ENCODE measurements around the gene TAL1. TPM values are rescaled to one million over a fixed set of nuclear protein-coding genes. Genes with fewer than 3 reads are reported as not detected.

Gene TAL1
- total RNA-seq, 6 experiments from 2014 or later = 0.43 to 4.5 (median 1.8) TPM

- DNase-seq (no peak), ATAC-seq (no peak)
- Histone ChIP-seq H3K36me3 (no peaks in the 10 kb centered on the region), H3K27me3 (no peaks in the 10 kb centered on the region), H3K9me3 (no peaks in the 10 kb centered on the region), H3K27ac (no peak overlapping the region), H3K4me1 (peaks cover 0 to 3% (median 0%) of the 10 kb centered on the region in 4 donors), H3K4me3 (no peak overlapping the region)
- intact Hi-C loops (cut with DNase I) = no loop called here
- TF ChIP-seq POLR2A (IDR thresholded peaks at IDR 0.05) = no peak
- TF ChIP-seq CTCF (IDR thresholded peaks at IDR 0.05) = no peak
- WGBS (ENCODE audit: insufficient coverage, low coverage, low lambda C conversion rate, missing lambda C conversion rate) = 50% methylated on average over 6 of the region's 6 CpGs
Measured at GRCh38 chr1:47178020-47178419, 54.0 kb downstream of the TAL1 start.

GRCh38 chr1:47175227-47175934 lies 56.6 kb downstream of the TAL1 start:
- intact Hi-C loops (cut with DNase I) = no loop called here
- H3K4me3 ChIP-seq = no peak overlapping the region
- ATAC-seq = peak; percentile 78 to 86 (median 80)
- TF ChIP-seq POLR2A (IDR thresholded peaks at IDR 0.05) = no peak
- TF ChIP-seq CTCF (IDR thresholded peaks at IDR 0.05) = peak; percentile 94 to 97 (median 96)
- no peaks in the 10 kb centered on the region for H3K27me3 ChIP-seq
- no peaks in the 10 kb centered on the region for H3K9me3 ChIP-seq
- H3K27ac ChIP-seq = no peak overlapping the region
- peaks cover 0 to 3% (median 0%) of the 10 kb centered on the region in 4 donors for H3K4me1 ChIP-seq
- WGBS (ENCODE audit: insufficient coverage, low coverage, low lambda C conversion rate, missing lambda C conversion rate) = 10% methylated on average over 11 of the region's 11 CpGs
- H3K36me3 ChIP-seq = no peaks in the 10 kb centered on the region
- no peak for DNase-seq

GRCh38 chr1:47174656-47175020 lies 57.4 kb downstream of the TAL1 start:
- intact Hi-C loops (cut with DNase I) = no loop called here

GRCh38 chr1:47172782-47173181 lies 59.2 kb downstream of the TAL1 start:
- H3K4me3 ChIP-seq = no peak overlapping the region
- H3K9me3 ChIP-seq = no peaks in the 10 kb centered on the region
- WGBS (ENCODE audit: insufficient coverage, low coverage, low lambda C conversion rate, missing lambda C conversion rate) = 75% methylated on average over 2 of the region's 5 CpGs
- no peaks in the 10 kb centered on the region for H3K36me3 ChIP-seq
- ATAC-seq (no peak), DNase-seq (no peak)
- H3K4me1 ChIP-seq = no peaks in the 10 kb centered on the region
- H3K27ac ChIP-seq = no peak overlapping the region
- TF ChIP-seq POLR2A (IDR thresholded peaks at IDR 0.05) (no peak), CTCF (IDR thresholded peaks at IDR 0.05) (no peak)
- intact Hi-C loops (cut with DNase I) = no loop called here
- no peaks in the 10 kb centered on the region for H3K27me3 ChIP-seq

More at GRCh38 chr1:47174656-47175020, 57.4 kb downstream of the TAL1 start:
- H3K36me3 ChIP-seq = no peaks in the 10 kb centered on the region
- no peaks in the 10 kb centered on the region for H3K27me3 ChIP-seq
- no peaks in the 10 kb centered on the region for H3K9me3 ChIP-seq
- H3K27ac ChIP-seq = no peak overlapping the region
- TF ChIP-seq POLR2A (IDR thresholded peaks at IDR 0.05) = no peak
- TF ChIP-seq CTCF (IDR thresholded peaks at IDR 0.05) = no peak
- no peaks in the 10 kb centered on the region for H3K4me1 ChIP-seq
- H3K4me3 ChIP-seq = no peak overlapping the region
- no peak for DNase-seq
- ATAC-seq = no peak

Other genes with a start within 250 kb of the TAL1 start
- 1 to 10 TPM; 1.2 to 4.1 (median 2.1) TPM for gene CYP4X1, start 208.6 kb downstream of the TAL1 start, total RNA-seq
- gene CYP4Z1, start 165.0 kb downstream of the TAL1 start, total RNA-seq = under 1 TPM in 4 of 6 experiments, not detected in 2; 0.30 to 0.64 (median 0.39) TPM
- 100 to 1,000 TPM in 1 of 6 experiments, 10 to 100 TPM in 5; 17.2 to 159 (median 48.9) TPM for gene CYP4A22, start 94.8 kb downstream of the TAL1 start, total RNA-seq
- 10 to 100 TPM in 2 of 6 experiments, 1 to 10 TPM in 2, under 1 TPM in 2; 0.24 to 44.3 (median 5.4) TPM for gene PDZK1IP1, start 42.2 kb downstream of the TAL1 start, total RNA-seq
- 1 to 10 TPM in 3 of 6 experiments, under 1 TPM in 3; 0.61 to 2.5 (median 0.87) TPM for gene STIL, start 81.9 kb upstream of the TAL1 start, total RNA-seq
- gene CMPK1, start 101.6 kb upstream of the TAL1 start, total RNA-seq = 100 to 1,000 TPM; 101 to 160 (median 133) TPM
- not detected for gene FOXE3, start 184.1 kb upstream of the TAL1 start, total RNA-seq
- under 1 TPM; 0.25 to 0.86 (median 0.41) TPM for gene FOXD2, start 205.8 kb upstream of the TAL1 start, total RNA-seq

All from right lobe of liver (tissue), 6 donors.